CD8-positive, alpha-beta memory T cell (primary cell): ENCODE results near the gene RAB15. TPM values are rescaled to one million over a fixed set of nuclear protein-coding genes. Genes with fewer than 3 reads are reported as not detected.

Experiments
- CTCF ChIA-PET: fragments of 350-600 bp; sonication (Branson Sonifier 250); formaldehyde crosslinking; loops from one replicate; lab custom pipeline; 2021; ENCODE audit warnings: antibody characterized with exemption; lab: Charles Lee
- POLR2A ChIA-PET: fragments of 350-600 bp; sonication (Branson Sonifier 250); formaldehyde crosslinking; loops from one replicate; lab custom pipeline; 2021; ENCODE audit warnings: antibody characterized with exemption; lab: Charles Lee
- DNase-seq, 5 donors: peaks; one replicate each; pipeline versions ENCODE4 v3.0.0 to v3.0.0-alpha.2; 2020 to 2022; ENCODE audit warnings: mixed read lengths in 1 of 5
- H3K27ac ChIP-seq: one replicate; pipeline ENCODE4 v1.7.0; 2013; ENCODE audit warnings: low read depth, mild to moderate bottlenecking, low read length, moderate library complexity
- H3K27me3 ChIP-seq: 2 replicates; pipeline ENCODE4 v1.7.0; 2013; ENCODE audit warnings: low read length, mild to moderate bottlenecking; ENCODE audit not compliant: insufficient read depth, poor library complexity, severe bottlenecking
- H3K36me3 ChIP-seq: 2 replicates; pipeline ENCODE4 v1.7.0; 2013; ENCODE audit warnings: mild to moderate bottlenecking, low read length, moderate library complexity; ENCODE audit not compliant: insufficient read depth
- H3K4me1 ChIP-seq: 2 replicates; pipeline ENCODE4 v1.7.0; 2013; ENCODE audit warnings: mild to moderate bottlenecking, low read length, moderate library complexity; ENCODE audit not compliant: insufficient read depth
- H3K4me3 ChIP-seq: 2 replicates; pipeline ENCODE4 v1.7.0; 2013; ENCODE audit warnings: mild to moderate bottlenecking, low read length
- H3K9me3 ChIP-seq: 2 replicates; pipeline ENCODE4 v1.7.0; 2013; ENCODE audit warnings: mild to moderate bottlenecking, low read length
- H3K27ac Mint-ChIP-seq, 8 donors: one replicate each; pipeline ENCODE4 v1.8.0; 2020 to 2021; ENCODE audit warnings: mixed read lengths in 8 of 8, mild to moderate bottlenecking in 6 of 8, inconsistent platforms in 3 of 8, moderate library complexity in 3 of 8
- H3K27me3 Mint-ChIP-seq, 2 donors: one replicate each; pipeline ENCODE4 v1.8.0; 2020 to 2021; ENCODE audit warnings: mixed read lengths in 2 of 2, mild to moderate bottlenecking in 1 of 2, moderate library complexity in 1 of 2
- H3K36me3 Mint-ChIP-seq, 3 donors: one replicate each; pipeline ENCODE4 v1.8.0; 2020 to 2021; ENCODE audit warnings: mixed read lengths in 3 of 3, inconsistent platforms in 1 of 3, mild to moderate bottlenecking in 1 of 3
- H3K4me1 Mint-ChIP-seq, 3 donors: one replicate each; pipeline ENCODE4 v1.8.0; 2020 to 2021; ENCODE audit warnings: mixed read lengths in 3 of 3, inconsistent platforms in 1 of 3, mild to moderate bottlenecking in 1 of 3
- H3K4me3 Mint-ChIP-seq, 7 donors: one replicate each; pipeline ENCODE4 v1.8.0; 2020 to 2021; ENCODE audit warnings: mixed read lengths in 7 of 7, mild to moderate bottlenecking in 6 of 7, moderate library complexity in 4 of 7, inconsistent platforms in 2 of 7
- H3K9me3 Mint-ChIP-seq, 5 donors: one replicate each; pipeline ENCODE4 v1.8.0; 2020 to 2022; ENCODE audit warnings: mixed read lengths in 5 of 5, mild to moderate bottlenecking in 3 of 5, moderate library complexity in 2 of 5, inconsistent platforms in 1 of 5
- polyA plus RNA-seq: library from polyadenylated mRNA; unstranded; fragments of 300-500 nt; fragmentation: Illumina TruSeq; gene quantifications from one replicate; pipeline ENCODE4 v1.2.3, GENCODE V29; 2021
- total RNA-seq, 2 experiments: library from RNA; stranded (reverse); gene quantifications; one replicate each; pipeline ENCODE4 v1.2.3, GENCODE V29; 2021

RAB15 gene
- total and polyA plus RNA-seq, 3 experiments from 2014 or later = 4.2 to 4.9 (median 4.7) TPM

DNA sequence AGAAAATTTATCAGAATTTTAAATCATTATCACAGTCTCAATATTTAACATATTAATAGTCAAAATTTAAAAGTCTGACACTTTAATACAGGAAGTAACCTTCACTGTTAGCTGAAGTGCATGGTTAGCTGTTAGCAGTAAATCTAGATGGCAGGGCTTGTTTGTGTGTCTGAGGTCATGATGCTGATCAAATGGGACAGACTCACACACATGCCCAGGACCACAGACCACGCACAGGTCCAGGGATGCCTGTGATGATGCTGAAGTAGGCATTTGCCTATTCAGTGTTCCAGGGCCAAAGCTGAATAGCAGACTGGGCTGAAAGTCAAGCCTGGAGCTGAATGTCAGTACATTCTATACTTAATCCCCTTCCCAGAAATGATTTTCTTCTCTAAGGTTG lies 35.1 kb upstream of the RAB15 start:
- peaks cover 0 to 18% (median 7%) of the 10 kb centered on the region in 3 donors for H3K4me1 Mint-ChIP-seq
- no peaks in the 10 kb centered on the region for H3K9me3 ChIP-seq
- ChIA-PET POLR2A (no interaction called here), CTCF (interaction anchor here (1.2 kb wide), 1 partner anchor 21 kb away, joined by 3 read pairs; the partner anchor contains the start of gene FNTB)
- H3K27ac ChIP-seq = no peak overlapping the region
- H3K27me3 ChIP-seq = no peaks in the 10 kb centered on the region
- DNase-seq = no peak
- no peaks in the 10 kb centered on the region for H3K27me3 Mint-ChIP-seq
- no peaks in the 10 kb centered on the region for H3K36me3 ChIP-seq
- no peak overlapping the region for H3K4me3 Mint-ChIP-seq
- no peaks in the 10 kb centered on the region for H3K9me3 Mint-ChIP-seq
- no peak overlapping the region for H3K4me3 ChIP-seq
- no peaks in the 10 kb centered on the region for H3K4me1 ChIP-seq
- peaks cover 5 to 54% (median 26%) of the 10 kb centered on the region in 3 donors for H3K36me3 Mint-ChIP-seq
- no peak overlapping the region for H3K27ac Mint-ChIP-seq

DNA sequence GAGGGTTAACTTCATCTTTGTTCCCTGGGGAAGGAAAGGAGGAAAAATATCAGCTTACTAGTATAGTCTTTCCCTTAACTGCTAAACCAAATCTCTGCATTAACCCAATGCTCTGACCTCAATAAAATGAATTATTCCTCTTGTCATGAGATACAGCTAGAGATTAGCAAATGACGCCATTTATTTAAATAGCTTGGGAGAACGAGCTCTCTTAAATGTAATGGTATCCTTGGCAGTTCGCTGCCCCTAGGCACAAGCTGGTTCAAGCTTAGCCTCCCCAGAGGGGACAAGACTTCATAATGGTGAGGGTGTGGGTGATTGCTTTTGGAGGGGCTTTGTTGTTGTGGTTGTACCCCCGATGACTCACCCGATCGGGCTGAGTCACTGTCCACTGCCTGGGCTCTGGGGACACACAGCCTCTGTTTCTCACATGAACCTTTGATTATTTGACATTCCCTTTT lies 34.2 kb upstream of the RAB15 start:
- no peaks in the 10 kb centered on the region for H3K36me3 ChIP-seq
- Mint-ChIP-seq H3K4me1 (peaks cover 0 to 18% (median 7%) of the 10 kb centered on the region in 3 donors), H3K4me3 (no peak overlapping the region), H3K27me3 (no peaks in the 10 kb centered on the region), H3K9me3 (no peaks in the 10 kb centered on the region), H3K27ac (no peak overlapping the region), H3K36me3 (peaks cover 5 to 45% (median 20%) of the 10 kb centered on the region in 3 donors)
- ChIA-PET CTCF (interaction anchor here (1.2 kb wide), 1 partner anchor 20 kb away, joined by 3 read pairs; the partner anchor contains the start of gene FNTB), POLR2A (interaction anchor here (0.6 kb wide), 1 partner anchor 14 kb away, joined by 7 read pairs; no protein-coding TSS in a partner anchor)
- no peak for DNase-seq
- H3K27me3 ChIP-seq = no peaks in the 10 kb centered on the region
- H3K9me3 ChIP-seq = no peaks in the 10 kb centered on the region
- no peak overlapping the region for H3K4me3 ChIP-seq
- H3K27ac ChIP-seq = no peak overlapping the region
- H3K4me1 ChIP-seq = no peaks in the 10 kb centered on the region

- Histone ChIP-seq H3K36me3 (no peaks in the 10 kb centered on the region), H3K27me3 (no peaks in the 10 kb centered on the region), H3K9me3 (no peaks in the 10 kb centered on the region), H3K4me3 (no peak overlapping the region), H3K27ac (no peak overlapping the region), H3K4me1 (no peaks in the 10 kb centered on the region)
- ChIA-PET POLR2A (no interaction called here), CTCF (no interaction called here)
- Mint-ChIP-seq H3K36me3 (peaks cover 5 to 21% (median 7%) of the 10 kb centered on the region in 3 donors), H3K9me3 (no peaks in the 10 kb centered on the region), H3K4me1 (peaks cover 1 to 10% (median 7%) of the 10 kb centered on the region in 3 donors), H3K4me3 (no peak overlapping the region), H3K27ac (peak overlapping the region in 2 of 8 donors; percentile 4 to 42), H3K27me3 (no peaks in the 10 kb centered on the region)
- DNase-seq = no peak
Observed at GRCh38 chr14:65003394-65003793, 31.3 kb upstream of the RAB15 start.

DNA sequence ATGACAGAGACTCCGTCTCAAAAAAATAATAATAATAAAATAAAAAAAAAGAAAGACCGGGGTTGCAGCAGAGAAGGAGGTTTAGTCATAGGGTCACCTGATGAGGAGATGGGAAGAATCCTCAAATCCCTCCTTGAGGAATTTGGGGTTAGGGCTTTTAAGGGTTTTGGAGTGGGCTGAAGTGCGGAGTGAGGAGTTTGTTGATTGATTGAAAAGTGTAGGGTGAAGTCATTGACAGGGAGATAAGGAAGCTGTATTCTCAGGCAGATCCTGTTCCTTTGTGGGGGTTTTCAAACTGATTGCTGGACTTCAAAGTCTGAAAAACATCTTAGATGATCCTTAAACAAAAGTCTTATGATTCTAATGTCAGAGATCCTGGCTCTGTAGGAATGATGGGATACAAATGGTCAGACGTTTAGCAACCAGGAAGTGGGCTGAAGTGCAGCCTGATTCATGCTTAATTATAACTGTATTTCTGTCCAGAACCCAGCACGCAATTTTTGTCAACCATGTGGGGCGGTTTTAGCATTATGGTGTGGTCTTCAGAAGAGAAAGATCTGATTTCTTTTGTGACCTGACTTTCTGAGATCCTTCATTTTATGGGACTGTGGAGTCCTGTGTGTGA lies 30.6 kb upstream of the RAB15 start:
- DNase-seq = no peak
- Histone ChIP-seq H3K4me1 (no peaks in the 10 kb centered on the region), H3K27me3 (no peaks in the 10 kb centered on the region), H3K27ac (no peak overlapping the region), H3K9me3 (no peaks in the 10 kb centered on the region), H3K36me3 (no peaks in the 10 kb centered on the region), H3K4me3 (no peak overlapping the region)
- Mint-ChIP-seq H3K4me1 (peaks cover 1 to 17% (median 10%) of the 10 kb centered on the region in 3 donors), H3K27ac (peak overlapping the region in 2 of 8 donors; percentile 56 to 58), H3K9me3 (no peaks in the 10 kb centered on the region), H3K27me3 (no peaks in the 10 kb centered on the region), H3K4me3 (no peak overlapping the region), H3K36me3 (peaks cover 5 to 20% (median 6%) of the 10 kb centered on the region in 3 donors)
- ChIA-PET POLR2A (no interaction called here), CTCF (no interaction called here)

GRCh38 chr14:65001723-65002122 lies 29.6 kb upstream of the RAB15 start:
- peak overlapping the region in 1 of 8 donors; percentile 0 for H3K27ac Mint-ChIP-seq

GRCh38 chr14:65000898-65001591 lies 28.9 kb upstream of the RAB15 start:
- POLR2A ChIA-PET = interaction anchor here (0.6 kb wide), 2 partner anchors 11 to 14 kb away, joined by 3 to 5 read pairs; no protein-coding TSS in a partner anchor

More at GRCh38 chr14:65001723-65002122, 29.6 kb upstream of the RAB15 start:
- Histone ChIP-seq H3K4me3 (no peak overlapping the region), H3K4me1 (no peaks in the 10 kb centered on the region), H3K9me3 (no peaks in the 10 kb centered on the region), H3K36me3 (no peaks in the 10 kb centered on the region), H3K27ac (no peak overlapping the region), H3K27me3 (no peaks in the 10 kb centered on the region)
- Mint-ChIP-seq H3K4me3 (no peak overlapping the region), H3K4me1 (peaks cover 10 to 27% (median 20%) of the 10 kb centered on the region in 3 donors), H3K27me3 (no peaks in the 10 kb centered on the region), H3K9me3 (no peaks in the 10 kb centered on the region), H3K36me3 (peaks cover 5 to 17% (median 6%) of the 10 kb centered on the region in 3 donors)
- POLR2A ChIA-PET = no interaction called here
- CTCF ChIA-PET = no interaction called here
- no peak for DNase-seq

GRCh38 chr14:64998455-64998931 lies 26.4 kb upstream of the RAB15 start:
- CTCF ChIA-PET = interaction anchor here (0.7 kb wide), 1 partner anchor 9 kb away, joined by 3 read pairs; no protein-coding TSS in a partner anchor
- H3K4me3 Mint-ChIP-seq = no peak overlapping the region
- Histone ChIP-seq H3K27me3 (no peaks in the 10 kb centered on the region), H3K4me3 (no peak overlapping the region), H3K36me3 (no peaks in the 10 kb centered on the region), H3K4me1 (no peaks in the 10 kb centered on the region), H3K9me3 (no peaks in the 10 kb centered on the region), H3K27ac (no peak overlapping the region)
- POLR2A ChIA-PET = no interaction called here
- DNase-seq = no peak
- no peak overlapping the region for H3K27ac Mint-ChIP-seq
- no peaks in the 10 kb centered on the region for H3K27me3 Mint-ChIP-seq
- peaks cover 12 to 28% (median 25%) of the 10 kb centered on the region in 3 donors for H3K4me1 Mint-ChIP-seq
- peaks cover 0 to 2% (median 0%) of the 10 kb centered on the region in 3 donors for H3K36me3 Mint-ChIP-seq
- H3K9me3 Mint-ChIP-seq = no peaks in the 10 kb centered on the region

More at GRCh38 chr14:65000898-65001591, 28.9 kb upstream of the RAB15 start:
- Histone ChIP-seq H3K9me3 (no peaks in the 10 kb centered on the region), H3K4me1 (no peaks in the 10 kb centered on the region), H3K36me3 (no peaks in the 10 kb centered on the region), H3K4me3 (no peak overlapping the region), H3K27me3 (no peaks in the 10 kb centered on the region), H3K27ac (no peak overlapping the region)
- CTCF ChIA-PET = no interaction called here
- no peaks in the 10 kb centered on the region for H3K27me3 Mint-ChIP-seq
- no peak overlapping the region for H3K4me3 Mint-ChIP-seq
- H3K27ac Mint-ChIP-seq = no peak overlapping the region
- no peaks in the 10 kb centered on the region for H3K9me3 Mint-ChIP-seq
- no peak for DNase-seq
- H3K36me3 Mint-ChIP-seq = peaks cover 0 to 12% (median 5%) of the 10 kb centered on the region in 3 donors
- H3K4me1 Mint-ChIP-seq = peaks cover 11 to 27% (median 23%) of the 10 kb centered on the region in 3 donors
